BE2C (cell line): ENCODE data around the gene NUP210L.

Experiments used
- DNase-seq: peaks from one replicate; pipeline ENCODE4 v3.0.0-alpha.2; 2020
- H3K27me3 ChIP-seq: fragments of 250-450 bp; sonication (Bioruptor Pico); 2 replicates; pipeline ENCODE4 v1.5.1; 2020; ENCODE audit warnings: mild to moderate bottlenecking
- H3K36me3 ChIP-seq: fragments of 250-450 bp; sonication (Bioruptor Pico); 2 replicates; pipeline ENCODE4 v1.5.1; 2020; ENCODE audit warnings: mild to moderate bottlenecking
- H3K4me1 ChIP-seq: fragments of 250-450 bp; sonication (Bioruptor Pico); 2 replicates; pipeline ENCODE4 v1.5.1; 2020
- H3K4me3 ChIP-seq: 2 replicates; pipeline ENCODE4 v1.5.1; 2011; ENCODE audit warnings: low read depth, low read length
- H3K9me3 ChIP-seq: fragments of 250-450 bp; sonication (Bioruptor Pico); 2 replicates; pipeline ENCODE4 v1.5.1; 2020
- TF ChIP-seq, protein P1 (sequence below): IDR thresholded peaks from 2 replicates; pipeline ENCODE4 v1.5.1; 2012; ENCODE audit warnings: mild to moderate bottlenecking, low read depth, low read length

The NUP210L gene

DNA sequence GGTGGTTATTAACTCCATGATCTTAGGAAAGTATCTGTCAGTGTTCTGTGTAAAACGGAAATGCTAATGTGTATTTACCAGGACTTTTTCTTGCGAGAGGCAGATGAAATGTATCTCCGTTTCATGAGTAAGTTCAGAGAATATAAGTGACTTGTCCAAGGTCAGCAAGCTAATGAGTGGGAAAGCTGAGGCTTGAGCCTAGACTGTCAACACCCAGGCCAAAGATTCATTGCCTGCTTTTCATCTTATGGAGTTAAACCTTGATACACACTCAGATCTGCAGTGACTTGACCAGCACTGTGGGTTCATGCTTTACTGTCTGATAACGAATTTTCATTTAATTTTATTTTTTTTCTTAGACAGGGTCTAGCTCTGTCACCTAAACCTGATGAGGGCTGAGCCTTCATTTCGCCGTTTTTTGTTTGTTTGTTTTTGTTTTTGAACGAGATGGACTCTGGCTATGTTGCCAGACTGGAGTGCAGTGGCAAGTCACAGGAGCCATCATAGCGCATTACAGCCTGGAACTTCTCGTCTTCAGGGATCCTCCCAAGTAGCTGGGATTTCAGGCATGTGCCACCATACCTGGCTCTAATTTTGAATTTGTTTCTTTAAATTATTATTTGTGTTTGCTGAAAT is 176.5 kb downstream of the NUP210L start:
- H3K27me3 ChIP-seq: no peaks in the 10 kb centered on the region
- TF ChIP-seq, protein P1, sequence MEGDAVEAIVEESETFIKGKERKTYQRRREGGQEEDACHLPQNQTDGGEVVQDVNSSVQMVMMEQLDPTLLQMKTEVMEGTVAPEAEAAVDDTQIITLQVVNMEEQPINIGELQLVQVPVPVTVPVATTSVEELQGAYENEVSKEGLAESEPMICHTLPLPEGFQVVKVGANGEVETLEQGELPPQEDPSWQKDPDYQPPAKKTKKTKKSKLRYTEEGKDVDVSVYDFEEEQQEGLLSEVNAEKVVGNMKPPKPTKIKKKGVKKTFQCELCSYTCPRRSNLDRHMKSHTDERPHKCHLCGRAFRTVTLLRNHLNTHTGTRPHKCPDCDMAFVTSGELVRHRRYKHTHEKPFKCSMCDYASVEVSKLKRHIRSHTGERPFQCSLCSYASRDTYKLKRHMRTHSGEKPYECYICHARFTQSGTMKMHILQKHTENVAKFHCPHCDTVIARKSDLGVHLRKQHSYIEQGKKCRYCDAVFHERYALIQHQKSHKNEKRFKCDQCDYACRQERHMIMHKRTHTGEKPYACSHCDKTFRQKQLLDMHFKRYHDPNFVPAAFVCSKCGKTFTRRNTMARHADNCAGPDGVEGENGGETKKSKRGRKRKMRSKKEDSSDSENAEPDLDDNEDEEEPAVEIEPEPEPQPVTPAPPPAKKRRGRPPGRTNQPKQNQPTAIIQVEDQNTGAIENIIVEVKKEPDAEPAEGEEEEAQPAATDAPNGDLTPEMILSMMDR: no peak
- no peaks in the 10 kb centered on the region for H3K4me1 ChIP-seq
- no peak for DNase-seq
- peaks cover 25% of the 10 kb centered on the region for H3K36me3 ChIP-seq
- H3K9me3 ChIP-seq: no peaks in the 10 kb centered on the region
- peak overlapping the region; percentile 94 for H3K4me3 ChIP-seq

GRCh38 chr1:153977250-153978240 is 177.3 kb downstream of the NUP210L start, which contains the start of gene JTB:
Gene JTB, minus strand, starts transcription at chr1:153977674. Its CDS starts 422 bp downstream, at chr1:153977252.
- Histone ChIP-seq H3K4me3 (peak within 1 kb of the TSS; percentile 94), H3K4me1 (no peaks in the 10 kb centered on the region), H3K27me3 (no peaks in the 10 kb centered on the region), H3K9me3 (no peaks in the 10 kb centered on the region), H3K36me3 (peaks cover 25% of the 10 kb centered on the region)
- DNase-seq: peak; percentile 89
- TF ChIP-seq, protein P1: no peak

DNA sequence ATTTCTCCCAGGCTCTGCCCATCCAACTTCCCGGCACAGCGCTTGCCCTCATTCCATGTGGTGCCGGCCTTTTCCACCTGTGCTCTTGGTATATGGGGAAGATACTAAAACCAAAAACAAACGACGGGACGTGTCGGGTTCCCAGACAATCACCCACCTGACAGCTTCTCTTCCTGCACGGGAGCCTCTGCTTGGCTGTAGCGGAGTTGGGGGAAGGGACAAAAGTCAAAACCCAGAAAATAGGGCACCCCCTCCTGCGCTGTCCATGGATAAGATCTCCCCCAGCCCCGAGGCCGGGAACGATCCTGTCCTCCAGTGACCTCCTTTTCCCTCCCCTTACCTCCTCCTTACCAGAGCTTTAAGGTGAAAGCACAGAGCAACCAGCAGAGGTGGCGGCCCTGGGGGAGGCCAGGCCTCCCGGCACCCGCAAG is 178.0 kb downstream of the NUP210L start:
- Histone ChIP-seq H3K4me1 (no peaks in the 10 kb centered on the region), H3K9me3 (no peaks in the 10 kb centered on the region), H3K4me3 (peak overlapping the region; percentile 94), H3K27me3 (no peaks in the 10 kb centered on the region), H3K36me3 (peaks cover 25% of the 10 kb centered on the region)
- TF ChIP-seq, protein P1: no peak
- DNase-seq: no peak

- Histone ChIP-seq H3K27me3 (no peaks in the 10 kb centered on the region), H3K4me1 (no peaks in the 10 kb centered on the region), H3K9me3 (no peaks in the 10 kb centered on the region), H3K4me3 (no peak overlapping the region), H3K36me3 (peaks cover 25% of the 10 kb centered on the region)
- no peak for DNase-seq
- TF ChIP-seq, protein P1: no peak
Measured at GRCh38 chr1:153973525-153973924, 181.3 kb downstream of the NUP210L start.

- DNase-seq: no peak
- H3K27me3 ChIP-seq: no peaks in the 10 kb centered on the region
- H3K36me3 ChIP-seq: peaks cover 25% of the 10 kb centered on the region
- TF ChIP-seq, protein P1: no peak
- H3K4me3 ChIP-seq: no peak overlapping the region
- no peaks in the 10 kb centered on the region for H3K9me3 ChIP-seq
- no peaks in the 10 kb centered on the region for H3K4me1 ChIP-seq
Measured at GRCh38 chr1:153973071-153973470, 181.8 kb downstream of the NUP210L start.
